HEK293T (cell line): ENCODE results near the gene CASTOR2.

Experiments used
- ARNT ChIP-seq: fragments of 450-650 bp; IDR thresholded peaks from 2 replicates; pipeline ENCODE4 v1.6.1; 2017; ENCODE audit warnings: mild to moderate bottlenecking
- BHLHE40 ChIP-seq: fragments of 450-650 bp; IDR thresholded peaks from 2 replicates; pipeline ENCODE4 v1.6.1; 2016; ENCODE audit warnings: mild to moderate bottlenecking, moderate library complexity, borderline replicate concordance
- ELF4 ChIP-seq: fragments of 450-650 bp; IDR thresholded peaks from 2 replicates; pipeline ENCODE4 v1.6.1; 2017; ENCODE audit warnings: antibody characterized with exemption
- FOXA1 ChIP-seq: fragments of 450-650 bp; IDR thresholded peaks from 2 replicates; pipeline ENCODE4 v1.6.1; 2016; ENCODE audit warnings: mild to moderate bottlenecking
- FOXK2 ChIP-seq: fragments of 450-650 bp; IDR thresholded peaks from 2 replicates; pipeline ENCODE4 v1.6.1; 2016; ENCODE audit warnings: mild to moderate bottlenecking
- FOXM1 ChIP-seq: fragments of 450-650 bp; IDR thresholded peaks from 2 replicates; pipeline ENCODE4 v1.6.1; 2017; ENCODE audit warnings: mild to moderate bottlenecking, borderline replicate concordance
- HDGF ChIP-seq: fragments of 450-650 bp; IDR thresholded peaks from 2 replicates; pipeline ENCODE4 v1.6.1; 2017; ENCODE audit warnings: antibody characterized with exemption, borderline replicate concordance
- LEF1 ChIP-seq: fragments of 450-650 bp; IDR thresholded peaks from 2 replicates; pipeline ENCODE4 v1.6.1; 2017; ENCODE audit warnings: mild to moderate bottlenecking, borderline replicate concordance
- NFRKB ChIP-seq: fragments of 450-650 bp; IDR thresholded peaks from 2 replicates; pipeline ENCODE4 v1.6.1; 2016; ENCODE audit warnings: mild to moderate bottlenecking, moderate library complexity
- PKNOX1 ChIP-seq: fragments of 450-650 bp; IDR thresholded peaks from 2 replicates; pipeline ENCODE4 v1.6.1; 2016
- SP1 ChIP-seq: fragments of 450-650 bp; IDR thresholded peaks from 2 replicates; pipeline ENCODE4 v1.6.1; 2017
- SUZ12 ChIP-seq: fragments of 450-650 bp; IDR thresholded peaks from 2 replicates; pipeline ENCODE4 v1.6.1; 2016; ENCODE audit warnings: mild to moderate bottlenecking
- TARDBP ChIP-seq: fragments of 450-650 bp; IDR thresholded peaks from 2 replicates; pipeline ENCODE4 v1.6.1; 2016
- ZNF384 ChIP-seq: fragments of 450-650 bp; IDR thresholded peaks from 2 replicates; pipeline ENCODE4 v1.6.1; 2016

- TF ChIP-seq TARDBP: no peak
- TF ChIP-seq ARNT: no peak
- TF ChIP-seq FOXM1: no peak
- no peak for TF ChIP-seq SP1
- no peak for TF ChIP-seq NFRKB
- no peak for TF ChIP-seq BHLHE40
- TF ChIP-seq HDGF: no peak
- TF ChIP-seq ZNF384: no peak
- no peak for TF ChIP-seq SUZ12
- TF ChIP-seq ELF4: no peak
- no peak for TF ChIP-seq PKNOX1
- no peak for TF ChIP-seq LEF1
- TF ChIP-seq FOXK2: no peak
- no peak for TF ChIP-seq FOXA1
These were observed 91.6 kb downstream of the CASTOR2 start for GRCh38 chr7:75055830-75056772.
